GM18526 (cell line): Measurements from ENCODE around the gene SNTA1.

Experiments
- POLR2A ChIP-seq: IDR thresholded peaks from 3 replicates; pipeline ENCODE4 v1.6.1; 2011; ENCODE audit not compliant: insufficient read length; ENCODE audit errors: extremely low read depth

The SNTA1 gene

GRCh38 chr20:33443512-33444239 is at the start of gene SNTA1:
Gene SNTA1 (minus strand): TSS chr20:33443763. CDS start chr20:33443620, 143 bp downstream.
- no peak for TF ChIP-seq POLR2A

- no peak for TF ChIP-seq POLR2A
Observed at GRCh38 chr20:33490934-33491656, 47.5 kb upstream of the SNTA1 start.

- TF ChIP-seq POLR2A, result no peak
Observed at GRCh38 chr20:33490023-33490933, 46.7 kb upstream of the SNTA1 start, which contains the start of gene CBFA2T2. Gene CBFA2T2 (plus strand): TSS chr20:33490096. CDS start chr20:33490268, 172 bp downstream.

- peak; percentile 94 for TF ChIP-seq POLR2A
Observed at GRCh38 chr20:33489495-33490022, 46.0 kb upstream of the SNTA1 start.

- TF ChIP-seq POLR2A, result no peak
Observed at GRCh38 chr20:33488201-33488600, 44.6 kb upstream of the SNTA1 start.

GRCh38 chr20:33482581-33482980 is 39.0 kb upstream of the SNTA1 start:
- TF ChIP-seq POLR2A, result no peak

GRCh38 chr20:33481431-33481941 is 37.9 kb upstream of the SNTA1 start:
- TF ChIP-seq POLR2A, result no peak

- TF ChIP-seq POLR2A, result no peak
Observed at GRCh38 chr20:33480048-33480447, 36.5 kb upstream of the SNTA1 start.

GRCh38 chr20:33477386-33478234 is 34.0 kb upstream of the SNTA1 start:
- TF ChIP-seq POLR2A, result no peak

- TF ChIP-seq POLR2A, result no peak
Observed at GRCh38 chr20:33475381-33476152, 32.0 kb upstream of the SNTA1 start.

- no peak for TF ChIP-seq POLR2A
Observed at GRCh38 chr20:33474963-33475362, 31.4 kb upstream of the SNTA1 start.

- TF ChIP-seq POLR2A, result no peak
Observed at GRCh38 chr20:33474097-33474873, 30.7 kb upstream of the SNTA1 start.
